ENCODE data around the gene CCDC159.
"Not testable (repeated sequence)": the region's sequence is repeated elsewhere in the genome, so short reads cannot be mapped to it uniquely, and the experiment has no call there.

The CCDC159 gene, protein sequence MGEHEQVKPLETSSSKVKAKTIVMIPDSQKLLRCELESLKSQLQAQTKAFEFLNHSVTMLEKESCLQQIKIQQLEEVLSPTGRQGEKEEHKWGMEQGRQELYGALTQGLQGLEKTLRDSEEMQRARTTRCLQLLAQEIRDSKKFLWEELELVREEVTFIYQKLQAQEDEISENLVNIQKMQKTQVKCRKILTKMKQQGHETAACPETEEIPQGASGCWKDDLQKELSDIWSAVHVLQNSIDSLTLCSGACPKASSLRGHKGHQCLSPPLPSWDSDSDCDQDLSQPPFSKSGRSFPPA

DNA sequence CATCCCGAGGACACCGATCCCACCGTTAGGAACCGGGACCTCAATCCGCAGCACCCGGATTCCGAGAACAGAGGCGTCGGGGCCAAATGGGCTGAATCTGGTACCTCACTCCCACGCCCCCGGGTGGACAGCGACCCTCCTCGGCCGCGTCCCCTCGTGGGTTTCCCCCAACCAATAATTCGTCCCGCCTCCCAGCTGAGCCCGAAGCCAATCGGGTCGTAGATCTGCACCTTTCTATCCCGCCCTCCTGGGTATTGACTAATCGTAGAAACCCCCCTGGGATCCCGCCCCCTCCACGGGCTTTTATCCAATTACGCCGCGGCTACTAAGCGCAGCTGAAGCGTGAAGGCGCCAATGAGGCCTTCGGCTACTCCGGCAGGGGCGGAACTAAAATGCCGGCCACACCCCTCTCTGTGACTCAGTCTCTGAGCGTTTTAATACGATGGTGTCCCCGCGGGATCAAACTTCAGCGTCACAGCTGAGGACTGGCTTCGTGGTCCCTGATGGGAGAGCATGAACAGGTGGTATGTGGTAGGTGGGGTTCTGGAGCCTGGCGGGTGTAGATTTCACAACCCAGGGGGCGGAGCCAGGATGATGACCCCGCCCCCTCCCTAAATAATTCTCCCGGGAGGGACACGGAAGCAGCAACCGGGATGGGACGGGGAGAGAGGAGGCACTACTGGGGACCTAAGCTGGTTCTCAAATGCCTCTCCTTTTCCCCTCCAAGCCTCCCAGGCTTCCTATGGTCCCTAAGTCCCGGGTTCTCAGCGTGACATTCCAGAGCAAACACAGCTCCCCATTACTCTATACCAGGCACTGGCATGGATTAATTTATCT, at the start of gene CCDC159, which contains the start of gene TMEM205:
TSS of gene CCDC159 (plus strand) at position 416 of the 837 bp plus-strand sequence. CDS start at position 504, 88 bp downstream.
TSS of gene TMEM205 (minus strand) at position 165 of the 837 bp plus-strand sequence. CDS start 649 bp downstream, outside the sequence.
- DNase-seq: peak; percentile 99

DNA sequence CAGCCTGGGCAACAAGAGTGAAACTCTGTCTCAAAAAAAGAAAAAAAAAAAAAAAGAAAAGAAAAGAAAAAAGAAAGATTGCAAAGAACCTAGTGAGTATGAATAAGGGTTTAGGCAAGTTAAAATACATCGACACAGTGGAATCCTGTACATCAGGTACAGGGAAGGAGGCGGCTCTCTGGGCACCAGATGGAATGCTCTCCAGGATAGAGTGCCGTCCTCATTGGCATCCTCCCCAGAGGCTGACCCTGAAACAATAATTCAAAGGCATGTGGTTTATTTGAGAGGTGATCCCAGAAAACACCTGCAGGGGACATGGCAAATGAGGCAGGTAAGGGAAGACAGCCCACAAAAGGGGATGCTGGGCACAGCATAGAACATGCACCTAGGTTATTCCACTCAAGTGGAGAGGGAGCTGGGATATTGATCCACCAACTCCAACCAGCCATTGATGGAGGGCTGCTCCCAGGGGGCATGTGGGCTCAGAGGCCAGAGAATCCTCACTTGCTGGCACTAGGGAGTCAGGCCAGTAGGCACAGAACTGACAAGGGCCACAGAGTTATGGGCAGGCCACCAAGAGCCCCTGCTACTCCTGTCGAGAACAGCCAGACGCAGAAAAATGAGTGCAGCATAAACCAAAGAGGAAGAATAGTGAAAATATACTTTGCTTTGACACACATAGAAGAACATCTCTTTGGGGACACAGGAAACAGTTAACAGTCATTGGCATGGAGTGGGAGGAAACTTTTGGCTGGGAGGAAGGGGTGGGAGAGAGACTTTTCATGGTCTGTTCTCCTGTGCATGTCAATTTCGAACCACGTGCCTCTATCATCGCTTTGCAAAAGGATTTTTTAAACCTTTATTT, 46.1 kb upstream of the CCDC159 start:
- no peak for DNase-seq

DNA sequence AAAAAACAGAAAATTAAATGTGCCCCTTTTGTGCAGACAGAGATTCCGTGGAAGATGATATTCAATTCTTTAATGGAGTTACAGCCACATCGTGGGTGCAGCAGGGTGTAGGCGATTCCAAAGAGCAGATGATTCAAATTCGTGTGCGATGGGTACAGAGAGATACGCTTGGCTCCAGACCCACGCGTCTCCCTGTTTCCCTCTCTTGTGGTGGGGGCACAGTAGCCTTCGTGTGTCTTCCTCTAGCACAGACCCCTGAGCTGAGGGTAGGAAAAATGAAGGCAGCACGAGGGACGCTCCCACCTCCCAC, 45.6 kb upstream of the CCDC159 start:
- DNase-seq: no peak

DNA sequence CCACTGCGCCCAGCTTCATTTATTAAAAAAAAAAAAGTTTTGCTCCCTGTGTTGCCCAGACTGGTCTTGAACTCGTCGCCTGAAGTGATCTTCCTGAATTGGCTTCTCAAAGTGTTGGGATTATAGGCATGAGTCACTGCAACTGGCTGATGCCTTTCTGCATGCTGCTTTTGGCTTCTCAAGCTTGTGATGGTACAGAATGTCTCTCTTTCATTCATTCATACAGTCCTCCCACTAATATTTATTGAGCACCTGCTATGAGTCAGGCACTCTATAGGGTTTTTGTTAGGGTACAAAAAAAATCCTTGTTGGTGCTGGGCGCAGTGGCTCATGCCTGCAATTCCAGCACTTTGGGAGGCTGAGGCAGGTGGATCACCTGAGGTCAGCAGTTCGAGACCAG, 41.4 kb upstream of the CCDC159 start:
- DNase-seq: no peak

DNA sequence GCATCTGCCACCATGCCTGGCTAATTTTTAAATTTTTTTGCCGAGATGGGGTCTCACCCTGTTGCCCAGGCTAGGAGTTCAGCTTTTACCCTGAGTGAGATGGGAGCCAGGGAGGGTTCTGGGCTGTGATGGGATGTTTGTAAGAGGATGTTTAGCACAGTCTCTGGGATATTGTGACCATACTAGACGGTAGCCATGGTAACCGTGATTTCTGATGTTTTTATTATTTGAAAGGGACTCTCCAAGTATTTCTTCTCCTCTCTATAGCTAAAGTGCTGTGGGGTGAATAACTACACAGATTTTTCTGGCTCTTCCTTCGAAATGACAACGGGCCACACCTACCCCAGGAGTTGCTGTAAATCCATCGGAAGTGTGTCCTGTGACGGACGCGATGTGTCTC, 40.0 kb upstream of the CCDC159 start:
- no peak for DNase-seq

DNA sequence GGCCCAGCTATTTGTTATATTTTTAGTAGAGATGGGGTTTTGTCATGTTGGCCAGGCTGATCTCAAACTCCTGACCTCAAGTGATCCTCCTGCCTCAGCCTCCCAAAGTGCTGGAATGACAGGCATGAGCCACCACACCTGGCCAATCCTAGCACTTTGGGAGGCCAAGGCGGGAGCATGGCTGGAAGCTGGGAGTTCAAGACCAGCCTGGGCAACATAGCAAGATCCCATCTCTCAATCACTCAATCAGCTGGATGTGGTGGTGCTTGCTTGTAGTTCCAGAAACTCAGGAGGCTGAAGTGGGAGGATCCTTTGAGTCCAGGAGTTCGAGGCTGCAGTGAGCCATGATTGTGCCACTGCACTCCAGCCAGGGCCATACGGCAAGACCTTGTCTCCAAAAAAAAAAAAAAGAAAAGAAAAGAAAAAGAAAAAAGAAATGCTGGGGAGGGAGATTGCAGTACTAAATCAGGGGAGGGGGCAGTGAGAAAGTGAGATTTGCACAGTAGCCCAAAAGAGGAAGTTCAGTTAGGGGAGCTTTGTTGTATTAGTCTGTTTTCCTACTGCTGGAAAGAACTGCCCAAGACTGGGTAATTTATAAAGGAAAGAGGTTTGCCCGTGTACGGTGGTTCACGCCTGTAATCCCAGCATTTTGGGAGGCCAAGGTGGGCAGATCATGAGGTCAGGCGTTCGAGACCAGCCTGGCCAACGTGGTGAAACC, 25.9 kb upstream of the CCDC159 start:
- not testable (repeated sequence) for DNase-seq

DNA sequence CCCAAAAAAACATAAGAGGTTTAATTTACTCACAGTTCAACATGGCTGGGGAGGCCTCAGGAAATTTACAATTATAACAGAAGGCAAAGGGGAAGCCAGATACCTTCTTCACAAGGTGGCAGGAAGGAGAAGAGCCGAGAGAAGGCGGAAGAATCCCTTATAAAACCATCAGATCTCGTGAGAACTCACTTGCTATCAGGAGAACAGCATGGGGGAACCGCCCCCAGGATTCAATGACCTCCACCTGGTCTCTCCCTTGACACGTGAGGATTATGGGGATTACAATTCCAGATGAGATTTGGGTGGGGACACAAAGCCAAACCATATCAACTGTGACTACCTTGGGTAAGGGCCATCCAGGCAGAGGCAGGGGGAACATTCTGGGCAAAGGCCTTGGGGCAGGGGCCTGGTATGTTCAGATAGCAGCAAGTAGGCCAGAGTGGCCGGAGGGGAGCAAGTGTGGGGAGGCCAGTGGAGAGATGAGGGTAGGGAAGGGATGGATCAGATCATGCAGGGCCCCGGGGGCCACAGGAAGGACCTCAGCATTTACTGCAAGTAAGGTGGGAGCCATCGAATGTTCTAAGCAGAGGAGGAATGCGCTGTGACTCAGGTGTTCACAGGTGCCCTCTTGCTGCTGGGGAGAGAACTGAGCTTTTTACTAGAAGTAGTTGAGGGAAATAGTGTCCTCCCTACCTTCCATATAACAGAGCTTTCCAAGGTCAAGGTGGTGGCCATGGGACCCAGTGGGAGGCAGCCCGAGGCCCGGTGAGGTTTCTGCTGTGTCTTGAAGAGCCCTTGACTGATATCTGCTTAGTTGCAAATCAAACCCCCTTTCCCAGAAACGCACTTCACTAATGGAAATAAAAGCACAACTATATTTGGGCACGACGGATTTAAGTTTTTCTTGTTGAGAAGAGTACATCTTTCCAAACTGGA, 24.9 kb upstream of the CCDC159 start:
- no peak for DNase-seq

DNA sequence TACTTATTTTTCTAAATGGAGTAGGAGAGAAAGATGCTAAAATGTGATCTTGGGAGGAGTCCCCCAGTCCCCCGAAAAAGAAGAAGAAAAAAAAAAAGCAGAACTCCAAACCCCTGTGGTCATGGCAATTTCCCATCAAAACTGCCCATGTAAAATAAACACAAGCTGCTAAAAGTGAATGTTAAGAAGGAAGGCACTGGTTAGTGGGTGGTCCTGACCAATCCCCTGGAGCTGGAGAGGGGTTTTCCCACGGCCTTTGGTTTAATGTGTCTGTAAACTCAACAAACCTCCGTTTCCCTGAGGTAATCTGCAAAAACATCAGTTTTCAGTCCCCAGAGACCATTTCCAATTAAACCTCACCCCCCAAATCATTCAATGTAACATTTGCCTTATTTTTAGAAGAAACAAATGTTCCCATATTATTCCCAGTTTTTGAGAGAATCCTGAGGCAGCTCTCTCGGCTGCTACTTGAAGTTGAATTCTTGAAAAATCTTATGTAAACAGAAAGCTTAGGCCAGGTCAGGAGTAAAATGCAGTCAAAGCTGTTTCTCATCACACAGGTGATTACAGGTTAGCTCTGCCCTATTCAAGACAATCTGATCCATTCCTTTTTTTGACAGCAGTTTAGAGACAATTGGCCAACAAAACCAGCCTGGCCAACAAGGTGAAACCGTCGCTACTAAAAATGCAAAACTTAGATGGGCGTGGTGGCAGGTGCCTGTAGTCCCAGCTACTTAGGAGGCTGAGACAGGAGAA, 23.9 kb upstream of the CCDC159 start:
- no peak for DNase-seq

DNA sequence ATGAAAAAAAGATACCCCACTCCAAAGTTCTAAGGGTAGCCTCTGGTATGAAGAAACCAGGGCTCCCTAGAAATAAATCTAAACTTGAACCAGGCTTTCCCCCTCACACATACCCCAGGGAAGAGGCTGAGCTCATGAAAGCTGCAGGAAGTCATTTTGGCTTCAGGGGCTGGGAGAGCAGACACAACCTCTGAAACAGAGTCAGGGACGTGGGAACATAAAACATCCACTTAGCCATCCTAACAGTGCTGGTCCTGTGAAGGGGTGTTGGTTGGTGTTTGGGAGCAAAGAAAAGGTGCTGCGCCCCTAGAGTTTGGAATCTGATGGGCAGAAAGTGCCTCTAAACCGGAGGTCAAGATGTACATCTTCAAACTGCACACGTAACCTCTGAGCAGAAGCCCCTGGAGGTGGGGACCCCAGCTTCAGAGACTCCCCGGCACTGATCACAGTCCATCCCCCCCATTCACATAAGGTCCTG, 22.7 kb upstream of the CCDC159 start:
- DNase-seq: no peak

DNA sequence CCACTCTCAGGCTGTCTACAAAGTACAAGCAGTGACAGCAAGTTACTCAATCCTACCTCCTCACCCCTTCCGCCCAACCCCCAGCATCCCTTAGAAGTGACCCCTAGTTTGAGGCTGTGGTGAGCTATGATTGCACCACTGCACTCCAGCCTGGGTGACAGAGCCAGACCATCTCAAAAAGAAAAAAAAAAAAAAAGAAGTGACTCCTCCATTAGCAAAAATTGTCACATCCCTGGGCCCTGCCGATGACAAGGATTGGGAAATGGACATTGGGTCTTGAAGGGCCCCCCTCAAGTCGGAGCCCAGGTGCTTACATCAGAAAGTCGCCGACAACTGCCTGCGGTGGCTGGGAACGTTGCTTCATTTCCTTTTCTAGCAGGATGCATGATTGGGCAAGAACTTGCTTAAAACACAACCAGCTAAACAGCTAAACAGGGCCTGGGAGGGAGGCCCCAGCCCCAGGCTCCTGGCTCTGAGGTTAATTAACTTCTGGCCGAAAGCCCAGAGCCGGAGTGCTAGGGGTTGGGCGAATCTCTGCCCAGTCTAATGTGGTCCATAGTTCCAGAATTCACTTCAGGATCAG, 22.1 kb upstream of the CCDC159 start:
- peak; percentile 40 for DNase-seq

DNA sequence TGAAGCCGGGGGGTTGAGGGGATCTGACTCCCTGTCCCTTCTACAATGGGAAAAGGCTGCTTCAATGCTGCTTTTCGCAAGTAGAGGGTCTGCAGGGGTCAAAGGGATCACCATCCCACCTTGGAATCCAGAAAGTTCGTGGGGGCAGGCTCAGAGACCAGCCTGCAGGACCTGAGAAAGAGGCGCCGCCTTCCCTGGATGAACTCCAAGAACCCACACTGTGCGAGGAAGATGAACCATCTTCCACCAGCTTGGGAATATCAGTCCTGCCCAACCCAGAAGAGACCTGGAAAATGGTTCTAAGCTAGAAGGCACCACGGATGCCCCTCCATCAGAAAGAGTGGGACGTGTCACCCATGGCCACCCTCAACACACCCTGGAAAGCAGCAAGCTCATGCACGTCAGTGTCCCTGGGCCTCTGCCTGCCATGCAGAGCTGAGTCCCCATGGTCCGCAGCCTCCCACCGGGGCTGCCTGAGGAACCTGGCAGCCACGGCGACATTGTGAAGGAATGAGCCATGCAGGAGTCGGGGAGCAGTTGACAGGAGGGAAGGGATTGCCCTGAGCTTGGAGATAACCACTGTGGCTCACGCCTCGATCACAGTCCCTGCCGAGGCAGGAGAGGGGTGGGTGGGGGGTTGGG, 21.4 kb upstream of the CCDC159 start:
- no peak for DNase-seq

DNA sequence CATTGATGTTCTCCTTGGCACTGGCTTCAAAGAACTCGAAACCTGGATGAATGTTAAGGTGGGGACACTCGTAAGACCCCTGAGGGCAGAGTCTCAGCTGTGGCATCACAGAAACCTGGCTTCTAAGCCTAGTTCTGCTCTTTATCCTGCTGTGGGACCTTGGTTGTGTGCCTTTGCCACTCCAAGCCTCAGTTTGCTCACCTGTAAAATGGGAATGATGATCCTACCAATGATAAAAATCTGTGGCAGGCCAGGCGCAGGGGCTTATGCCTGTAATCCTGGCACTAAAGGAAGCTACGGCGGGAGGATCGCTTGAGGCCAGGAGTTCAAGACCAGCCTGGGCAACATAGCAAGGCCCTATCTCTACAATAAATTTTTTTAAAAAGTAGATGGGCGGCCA, 20.8 kb upstream of the CCDC159 start:
- no peak for DNase-seq

DNA sequence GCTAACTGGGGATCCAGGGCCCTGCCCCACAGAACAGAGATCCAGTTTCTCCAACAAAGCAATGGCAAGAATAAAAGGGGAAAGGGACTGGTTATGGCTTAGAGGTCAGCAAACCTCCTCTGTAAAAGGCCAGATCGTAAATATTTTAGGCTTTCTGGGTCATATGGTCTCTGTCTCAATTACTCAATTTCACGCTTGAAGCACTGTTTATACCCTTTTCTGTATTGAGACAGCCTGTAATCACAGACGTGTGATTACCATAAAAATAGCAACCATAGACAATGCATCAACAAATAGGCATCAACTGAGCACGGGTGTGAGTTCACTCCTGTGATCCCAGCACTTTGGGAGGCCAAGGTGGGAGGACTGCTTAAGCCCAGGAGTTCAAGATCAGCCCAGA, 16.2 kb upstream of the CCDC159 start:
- DNase-seq: no peak

DNA sequence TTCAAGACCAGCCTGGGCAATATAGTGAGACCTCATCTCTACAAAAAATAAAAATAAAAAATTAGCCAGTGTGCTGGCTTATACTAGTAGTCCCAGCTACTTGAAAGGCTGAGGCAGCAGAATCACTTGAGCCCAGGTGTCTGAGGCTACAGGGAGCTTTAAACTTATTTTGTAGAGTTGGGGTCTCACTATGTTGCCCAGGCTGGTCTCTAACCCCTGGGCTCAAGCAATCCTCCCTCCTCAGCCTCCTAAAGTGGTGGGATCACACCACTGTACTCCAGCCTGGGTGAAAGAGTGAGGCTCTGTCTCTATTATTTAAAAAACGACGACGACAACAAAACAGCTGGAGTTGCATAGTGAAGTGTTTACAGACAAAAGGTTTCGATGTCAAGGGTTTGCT, 14.8 kb upstream of the CCDC159 start:
- no peak for DNase-seq

DNA sequence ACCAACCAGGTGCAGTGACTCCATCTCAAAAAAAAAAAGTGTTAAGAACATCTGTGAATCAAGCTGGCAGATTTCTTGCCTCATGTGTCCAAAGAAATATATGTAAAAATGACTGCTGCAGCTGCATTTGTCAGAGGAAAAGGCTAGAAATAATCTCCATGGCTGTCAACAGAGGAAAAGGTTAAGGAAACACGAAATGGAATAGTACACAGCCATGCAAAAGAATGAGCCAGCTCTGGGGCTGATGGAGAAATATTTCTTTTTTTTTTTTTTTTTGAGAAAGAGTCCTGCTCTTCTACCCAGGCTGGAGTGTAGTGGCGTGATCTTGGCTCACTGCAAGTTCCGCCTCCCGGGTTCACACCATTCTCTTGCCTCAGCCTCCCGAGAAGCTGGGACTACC, 13.5 kb upstream of the CCDC159 start:
- no peak for DNase-seq

DNA sequence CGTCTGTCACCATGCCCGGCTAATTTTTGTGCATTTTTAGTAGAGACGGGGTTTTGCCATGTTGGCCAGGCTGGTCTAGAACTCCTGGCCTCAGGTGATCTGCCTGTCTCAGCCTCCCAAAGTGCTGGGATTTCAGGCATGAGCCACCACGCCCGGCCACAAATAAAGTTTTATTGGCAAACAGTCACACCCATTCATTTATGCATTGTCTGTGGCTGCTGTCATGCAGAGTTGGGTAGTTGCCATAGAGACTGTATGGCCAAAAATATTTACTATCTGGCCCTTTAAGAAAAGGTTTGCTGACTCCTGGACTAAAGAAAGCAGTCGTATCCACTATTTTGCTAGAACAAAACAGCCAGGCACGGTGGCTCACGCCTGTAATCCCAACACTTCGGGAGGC, 12.5 kb upstream of the CCDC159 start:
- not testable (repeated sequence) for DNase-seq

DNA sequence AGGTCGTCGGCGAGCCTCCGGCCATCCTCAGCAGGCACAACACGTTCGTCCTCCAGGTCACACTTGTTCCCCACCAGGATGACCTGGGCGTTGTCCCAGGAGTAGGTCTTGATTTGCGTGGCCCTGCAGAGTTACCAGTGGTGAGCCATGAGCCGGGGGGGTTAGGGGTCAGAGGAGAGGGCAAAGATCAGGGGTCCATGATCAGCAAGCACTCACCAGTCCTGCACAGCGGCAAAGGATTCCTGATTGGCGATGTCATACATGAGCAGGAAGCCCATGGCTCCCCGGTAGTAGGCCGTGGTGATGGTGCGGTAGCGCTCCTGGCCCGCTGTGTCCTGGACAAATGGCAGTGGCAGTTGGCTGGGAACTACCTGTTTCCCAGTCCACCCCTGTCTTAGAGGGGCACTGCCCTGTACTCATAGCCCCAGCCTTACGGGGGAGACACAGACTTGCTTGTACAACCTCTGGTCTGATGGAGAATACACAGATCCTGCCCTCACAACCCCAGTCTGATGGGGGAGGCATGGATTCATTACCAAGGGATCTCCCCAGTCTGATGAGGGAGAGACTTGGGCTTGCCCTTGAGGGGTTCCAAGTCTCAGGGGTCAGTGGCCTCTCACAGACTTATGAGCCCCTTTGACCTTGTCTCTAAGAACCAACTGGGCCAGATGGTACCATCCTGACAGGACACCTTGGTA, 10.7 kb upstream of the CCDC159 start:
- DNase-seq: no peak

DNA sequence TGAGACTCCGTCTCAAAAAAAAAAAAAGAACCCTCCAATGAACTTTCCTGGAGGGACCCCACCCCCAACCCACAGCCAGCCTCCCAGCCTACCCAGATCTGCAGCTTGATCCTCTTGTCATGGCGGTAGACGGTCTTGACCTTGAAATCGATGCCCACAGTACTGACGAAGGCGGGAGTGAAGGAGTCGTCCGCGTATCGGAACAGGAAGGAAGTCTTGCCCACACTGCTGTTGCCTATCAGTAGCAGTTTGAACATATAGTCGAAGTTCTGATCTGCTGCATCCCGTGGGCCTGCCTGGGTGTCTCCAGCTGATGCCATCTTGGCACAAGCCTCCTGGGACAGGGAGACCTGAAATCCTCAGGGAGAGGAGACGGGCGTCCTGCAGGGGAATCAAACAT, 9.2 kb upstream of the CCDC159 start:
- peak; percentile 19 for DNase-seq

DNA sequence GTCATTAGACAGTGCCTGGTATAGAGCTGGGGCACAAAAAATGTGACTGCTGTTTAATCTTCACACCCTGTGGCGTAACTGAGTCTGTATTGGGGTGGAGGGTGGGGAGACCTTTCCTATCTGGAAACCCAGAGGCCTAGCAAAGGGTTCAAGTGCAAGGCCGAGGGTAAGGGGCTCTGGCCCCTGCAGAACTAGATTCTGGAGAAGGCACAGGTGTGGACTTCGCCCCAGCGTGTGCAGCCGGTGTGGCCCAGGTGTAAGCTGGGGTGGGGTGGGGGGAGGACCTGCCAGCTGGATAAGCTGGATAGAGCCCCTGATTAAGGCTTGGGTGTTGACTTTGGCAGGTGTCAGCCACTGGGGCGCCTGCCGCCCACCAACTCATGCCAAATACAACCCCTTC, 8.2 kb upstream of the CCDC159 start:
- no peak for DNase-seq

Measured in CD4-positive, alpha-beta T cell treated with Interleukin-17A for 4 hours (primary cell).